Neural cell (in vitro differentiated cells): ENCODE data around the gene LRRC45. TPM values are rescaled to one million over a fixed set of nuclear protein-coding genes. Genes with fewer than 3 reads are reported as not detected.

Experiments used
- H2AFZ ChIP-seq: fragments of 200-600, 300-800 bp; sonication (generic), shearing (Covaris generic); 2 replicates; pipeline ENCODE4 v1.6.0; 2014; ENCODE audit warnings: low read depth, mild to moderate bottlenecking, antibody characterized with exemption, low read length, moderate library complexity
- H3F3A ChIP-seq: fragments of 200-600 bp; shearing (Covaris generic); 2 replicates; pipeline ENCODE4 v1.6.1; 2016; ENCODE audit warnings: mild to moderate bottlenecking, moderate library complexity, mixed read lengths, antibody characterized with exemption, low read length; ENCODE audit not compliant: insufficient read depth, poor library complexity, severe bottlenecking
- H3K27ac ChIP-seq: fragments of 200-600, 300-800 bp; sonication (generic), shearing (Covaris generic); 2 replicates; pipeline ENCODE4 v1.5.1; 2014; ENCODE audit warnings: mild to moderate bottlenecking, low read length, moderate library complexity
- H3K27me3 ChIP-seq: fragments of 300-800, 200-600 bp; sonication (generic), shearing (Covaris generic); 2 replicates; pipeline ENCODE4 v1.6.0; 2014; ENCODE audit warnings: mild to moderate bottlenecking, low read depth, low read length, moderate library complexity; ENCODE audit not compliant: insufficient read depth
- H3K36me3 ChIP-seq: fragments of 300-800, 200-600 bp; sonication (generic), shearing (Covaris generic); 2 replicates; pipeline ENCODE4 v1.5.1; 2014; ENCODE audit warnings: mild to moderate bottlenecking, antibody characterized with exemption, low read length, moderate library complexity; ENCODE audit not compliant: insufficient read depth
- H3K4me2 ChIP-seq: fragments of 300-800, 200-600 bp; sonication (generic), shearing (Covaris generic); 2 replicates; pipeline ENCODE4 v1.6.0; 2014; ENCODE audit warnings: mild to moderate bottlenecking, low read length
- H3K4me3 ChIP-seq: fragments of 300-800, 200-600 bp; sonication (generic), shearing (Covaris generic); 2 replicates; pipeline ENCODE4 v1.5.1; 2014; ENCODE audit warnings: mild to moderate bottlenecking, low read length, moderate library complexity
- H3K79me2 ChIP-seq: fragments of 200-600 bp; shearing (Covaris generic); replicated peaks from 2 replicates; pipeline ENCODE4 v1.6.0; 2014; ENCODE audit warnings: mild to moderate bottlenecking, low read length, moderate library complexity; ENCODE audit not compliant: insufficient read depth
- H3K9ac ChIP-seq: fragments of 300-800, 200-600 bp; sonication (generic), shearing (Covaris generic); 2 replicates; pipeline ENCODE4 v1.6.1; 2016; ENCODE audit warnings: mild to moderate bottlenecking, low read length, mixed read lengths
- H3K9me2 ChIP-seq: fragments of 200-600 bp; shearing (Covaris generic); 2 replicates; pipeline ENCODE4 v1.6.1; 2016; ENCODE audit warnings: mild to moderate bottlenecking, low read length, mixed read lengths; ENCODE audit not compliant: insufficient read depth
- H3K9me3 ChIP-seq: fragments of 200-600, 300-800 bp; sonication (generic), shearing (Covaris generic); 2 replicates; pipeline ENCODE4 v1.6.1; 2016; ENCODE audit warnings: mild to moderate bottlenecking, mixed run types, low read length, moderate library complexity, mixed read lengths
- H4K20me1 ChIP-seq: fragments of 200-600 bp; shearing (Covaris generic); 2 replicates; pipeline ENCODE4 v1.6.1; 2016; ENCODE audit warnings: mild to moderate bottlenecking, mixed run types; ENCODE audit not compliant: insufficient read depth
- EP300 ChIP-seq: fragments of 450-650 bp; conservative IDR thresholded peaks from 2 replicates; pipeline ENCODE4 v1.6.1; 2014; ENCODE audit warnings: antibody characterized with exemption, mild to moderate bottlenecking, moderate library complexity; ENCODE audit not compliant: poor library complexity, severe bottlenecking
- EZH2 ChIP-seq: fragments of 200-600, 300-800 bp; shearing (Covaris generic), sonication (generic); IDR thresholded peaks from 2 replicates; pipeline ENCODE4 v1.6.1; 2014; ENCODE audit warnings: antibody characterized with exemption, low read length, borderline replicate concordance, mild to moderate bottlenecking; ENCODE audit not compliant: insufficient read depth, poor library complexity, severe bottlenecking
- MXI1 ChIP-seq: fragments of 450-650 bp; conservative IDR thresholded peaks from 2 replicates; pipeline ENCODE4 v1.6.1; 2014; ENCODE audit warnings: antibody characterized with exemption, mild to moderate bottlenecking; ENCODE audit not compliant: poor library complexity, severe bottlenecking
- POLR2AphosphoS5 ChIP-seq: IDR thresholded peaks from 2 replicates; pipeline ENCODE4 v1.6.1; 2012
- RAD21 ChIP-seq: fragments of 450-650 bp; conservative IDR thresholded peaks from 2 replicates; pipeline ENCODE4 v1.6.1; 2014; ENCODE audit warnings: antibody characterized with exemption, mild to moderate bottlenecking, moderate library complexity
- SMC3 ChIP-seq: fragments of 450-650 bp; conservative IDR thresholded peaks from 2 replicates; pipeline ENCODE4 v1.6.1; 2014; ENCODE audit warnings: antibody characterized with exemption, mild to moderate bottlenecking, moderate library complexity; ENCODE audit not compliant: poor library complexity
- TAF1 ChIP-seq: IDR thresholded peaks from 2 replicates; pipeline ENCODE4 v1.6.1; 2012; ENCODE audit warnings: low read depth
- polyA plus RNA-seq: library from polyadenylated mRNA; depleted of rRNA; stranded (reverse); fragments of >200 nt; gene quantifications from 2 replicates; pipeline ENCODE4 v1.2.3, GENCODE V29; 2014
- TF ChIP-seq, protein P1 (sequence below): IDR thresholded peaks from 2 replicates; pipeline ENCODE4 v1.6.1; 2012; ENCODE audit warnings: borderline replicate concordance
- TF ChIP-seq, protein P2 (sequence below): fragments of 450-650 bp; IDR thresholded peaks from 2 replicates; pipeline ENCODE4 v1.5.1; 2014; ENCODE audit warnings: antibody characterized with exemption, mild to moderate bottlenecking, moderate library complexity; ENCODE audit not compliant: poor library complexity, severe bottlenecking

Gene LRRC45
- polyA plus RNA-seq, 1 donor from 2014 or later = 51.7 TPM

DNA sequence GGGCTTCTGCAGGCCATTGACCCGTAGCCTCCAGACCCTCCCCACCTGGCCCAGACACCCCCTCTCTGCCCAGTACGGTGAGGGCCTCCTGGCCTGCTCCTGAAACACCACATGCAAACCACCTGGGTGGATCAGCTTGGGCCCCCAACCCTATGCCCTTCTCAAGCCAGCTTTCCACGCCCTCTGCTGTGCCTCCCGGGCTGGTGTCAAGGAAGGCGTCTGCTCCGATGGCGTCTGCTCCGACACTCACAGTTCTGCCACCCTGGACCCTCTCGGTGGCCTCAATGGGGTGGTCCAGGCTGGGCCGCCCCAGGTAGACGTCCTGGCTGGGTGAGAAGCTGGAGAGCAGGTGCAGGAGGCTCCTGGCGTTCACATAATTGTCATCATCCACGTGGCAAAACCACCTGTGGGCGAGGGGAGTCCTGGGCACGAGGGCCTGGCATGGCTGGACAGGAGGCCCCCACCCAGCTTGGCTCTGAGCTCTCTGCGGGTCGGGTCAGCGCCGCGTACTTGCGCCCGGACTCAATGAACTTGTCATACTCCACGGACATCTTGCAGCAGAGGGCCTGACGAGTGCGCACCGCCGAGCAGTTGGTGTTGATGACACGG lies 27.2 kb downstream of the LRRC45 start:
- peak overlapping the region; percentile 84 for H3K4me3 ChIP-seq
- peak overlapping the region; percentile 75 for H3K9ac ChIP-seq
- no peaks in the 10 kb centered on the region for H3K36me3 ChIP-seq
- peaks cover 10% of the 10 kb centered on the region for H3K79me2 ChIP-seq
- no peaks in the 10 kb centered on the region for H4K20me1 ChIP-seq
- no peaks in the 10 kb centered on the region for H3K9me3 ChIP-seq
- H3K4me2 ChIP-seq = no peak overlapping the region
- H3K27me3 ChIP-seq = no peaks in the 10 kb centered on the region
- no peaks in the 10 kb centered on the region for H3F3A ChIP-seq
- TF ChIP-seq, protein P1, sequence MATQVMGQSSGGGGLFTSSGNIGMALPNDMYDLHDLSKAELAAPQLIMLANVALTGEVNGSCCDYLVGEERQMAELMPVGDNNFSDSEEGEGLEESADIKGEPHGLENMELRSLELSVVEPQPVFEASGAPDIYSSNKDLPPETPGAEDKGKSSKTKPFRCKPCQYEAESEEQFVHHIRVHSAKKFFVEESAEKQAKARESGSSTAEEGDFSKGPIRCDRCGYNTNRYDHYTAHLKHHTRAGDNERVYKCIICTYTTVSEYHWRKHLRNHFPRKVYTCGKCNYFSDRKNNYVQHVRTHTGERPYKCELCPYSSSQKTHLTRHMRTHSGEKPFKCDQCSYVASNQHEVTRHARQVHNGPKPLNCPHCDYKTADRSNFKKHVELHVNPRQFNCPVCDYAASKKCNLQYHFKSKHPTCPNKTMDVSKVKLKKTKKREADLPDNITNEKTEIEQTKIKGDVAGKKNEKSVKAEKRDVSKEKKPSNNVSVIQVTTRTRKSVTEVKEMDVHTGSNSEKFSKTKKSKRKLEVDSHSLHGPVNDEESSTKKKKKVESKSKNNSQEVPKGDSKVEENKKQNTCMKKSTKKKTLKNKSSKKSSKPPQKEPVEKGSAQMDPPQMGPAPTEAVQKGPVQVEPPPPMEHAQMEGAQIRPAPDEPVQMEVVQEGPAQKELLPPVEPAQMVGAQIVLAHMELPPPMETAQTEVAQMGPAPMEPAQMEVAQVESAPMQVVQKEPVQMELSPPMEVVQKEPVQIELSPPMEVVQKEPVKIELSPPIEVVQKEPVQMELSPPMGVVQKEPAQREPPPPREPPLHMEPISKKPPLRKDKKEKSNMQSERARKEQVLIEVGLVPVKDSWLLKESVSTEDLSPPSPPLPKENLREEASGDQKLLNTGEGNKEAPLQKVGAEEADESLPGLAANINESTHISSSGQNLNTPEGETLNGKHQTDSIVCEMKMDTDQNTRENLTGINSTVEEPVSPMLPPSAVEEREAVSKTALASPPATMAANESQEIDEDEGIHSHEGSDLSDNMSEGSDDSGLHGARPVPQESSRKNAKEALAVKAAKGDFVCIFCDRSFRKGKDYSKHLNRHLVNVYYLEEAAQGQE = no peak
- TF ChIP-seq EZH2 = no peak
- TF ChIP-seq MXI1 = no peak
- TF ChIP-seq SMC3 = no peak
- no peak for TF ChIP-seq RAD21
- TF ChIP-seq POLR2AphosphoS5 = no peak
- TF ChIP-seq, protein P2, sequence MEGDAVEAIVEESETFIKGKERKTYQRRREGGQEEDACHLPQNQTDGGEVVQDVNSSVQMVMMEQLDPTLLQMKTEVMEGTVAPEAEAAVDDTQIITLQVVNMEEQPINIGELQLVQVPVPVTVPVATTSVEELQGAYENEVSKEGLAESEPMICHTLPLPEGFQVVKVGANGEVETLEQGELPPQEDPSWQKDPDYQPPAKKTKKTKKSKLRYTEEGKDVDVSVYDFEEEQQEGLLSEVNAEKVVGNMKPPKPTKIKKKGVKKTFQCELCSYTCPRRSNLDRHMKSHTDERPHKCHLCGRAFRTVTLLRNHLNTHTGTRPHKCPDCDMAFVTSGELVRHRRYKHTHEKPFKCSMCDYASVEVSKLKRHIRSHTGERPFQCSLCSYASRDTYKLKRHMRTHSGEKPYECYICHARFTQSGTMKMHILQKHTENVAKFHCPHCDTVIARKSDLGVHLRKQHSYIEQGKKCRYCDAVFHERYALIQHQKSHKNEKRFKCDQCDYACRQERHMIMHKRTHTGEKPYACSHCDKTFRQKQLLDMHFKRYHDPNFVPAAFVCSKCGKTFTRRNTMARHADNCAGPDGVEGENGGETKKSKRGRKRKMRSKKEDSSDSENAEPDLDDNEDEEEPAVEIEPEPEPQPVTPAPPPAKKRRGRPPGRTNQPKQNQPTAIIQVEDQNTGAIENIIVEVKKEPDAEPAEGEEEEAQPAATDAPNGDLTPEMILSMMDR = no peak
- TF ChIP-seq EP300 = no peak
- TF ChIP-seq TAF1 = no peak
- no peaks in the 10 kb centered on the region for H3K9me2 ChIP-seq
- no peak overlapping the region for H3K27ac ChIP-seq
- no peak overlapping the region for H2AFZ ChIP-seq

DNA sequence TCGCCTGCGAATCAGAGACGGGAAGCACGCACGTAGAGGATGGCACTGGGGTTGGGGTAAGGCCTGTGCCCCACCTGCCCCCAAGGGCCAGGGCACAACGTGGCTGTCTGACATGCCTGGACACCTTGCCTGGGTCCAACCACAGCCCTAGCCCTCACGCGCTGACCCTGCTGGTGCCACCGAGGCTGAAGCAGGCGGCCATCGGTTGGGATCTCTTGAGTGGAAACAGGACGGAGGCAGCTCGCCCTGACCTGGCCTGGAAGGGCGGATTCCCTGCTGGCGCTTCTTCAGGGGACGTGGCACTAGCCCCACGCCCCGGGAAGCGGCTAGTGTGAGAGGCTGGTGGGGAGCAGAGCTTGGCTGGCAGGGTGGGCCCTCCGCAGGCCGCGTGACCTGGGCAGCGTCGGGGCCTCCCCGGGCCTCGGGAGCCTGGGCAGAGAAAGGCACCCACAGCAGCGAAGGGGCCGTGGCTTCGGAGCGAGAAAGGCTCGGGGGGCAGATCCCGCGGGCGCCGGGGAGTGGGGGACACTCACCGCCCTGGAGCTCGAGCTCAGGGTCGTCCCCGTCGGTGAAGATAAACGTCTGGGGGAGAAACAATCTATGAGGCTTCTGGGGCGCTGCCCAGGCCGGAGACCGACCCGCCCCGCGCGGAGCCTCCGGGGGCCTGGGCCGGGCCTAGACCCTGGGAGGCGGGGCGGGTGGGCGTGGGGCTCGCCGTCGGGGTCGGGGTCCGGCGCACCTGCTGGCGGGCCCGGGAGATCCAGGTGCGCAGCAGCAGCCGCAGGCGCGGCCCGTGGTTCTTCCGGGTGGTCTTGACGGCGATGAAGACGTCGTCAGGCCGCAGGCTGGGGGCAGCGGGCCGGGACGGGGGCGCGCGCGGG lies 27.9 kb downstream of the LRRC45 start:
- Histone ChIP-seq H3K36me3 (no peaks in the 10 kb centered on the region), H3F3A (no peaks in the 10 kb centered on the region), H3K27ac (no peak overlapping the region), H3K4me2 (peak overlapping the region; percentile 48), H3K9ac (peak overlapping the region; percentile 75), H4K20me1 (no peaks in the 10 kb centered on the region), H3K9me2 (no peaks in the 10 kb centered on the region), H3K4me3 (peak overlapping the region; percentile 84), H3K9me3 (no peaks in the 10 kb centered on the region), H3K27me3 (no peaks in the 10 kb centered on the region), H2AFZ (no peak overlapping the region), H3K79me2 (peaks cover 10% of the 10 kb centered on the region)
- TF ChIP-seq SMC3 = no peak
- TF ChIP-seq MXI1 = no peak
- no peak for TF ChIP-seq RAD21
- TF ChIP-seq, protein P1 = no peak
- TF ChIP-seq, protein P2 = no peak
- TF ChIP-seq TAF1 = no peak
- no peak for TF ChIP-seq EP300
- no peak for TF ChIP-seq EZH2
- no peak for TF ChIP-seq POLR2AphosphoS5
